Measurements from ENCODE around the gene DENND2C. TPM values are rescaled to one million over a fixed set of nuclear protein-coding genes. Genes with fewer than 3 reads are reported as not detected.
"Not testable (repeated sequence)": the region's sequence is repeated elsewhere in the genome, so short reads cannot be mapped to it uniquely, and the experiment has no call there.

Gene DENND2C
- total and polyA plus RNA-seq, 4 experiments from 2014 or later: 0.45 to 0.78 (median 0.66) TPM

DNA sequence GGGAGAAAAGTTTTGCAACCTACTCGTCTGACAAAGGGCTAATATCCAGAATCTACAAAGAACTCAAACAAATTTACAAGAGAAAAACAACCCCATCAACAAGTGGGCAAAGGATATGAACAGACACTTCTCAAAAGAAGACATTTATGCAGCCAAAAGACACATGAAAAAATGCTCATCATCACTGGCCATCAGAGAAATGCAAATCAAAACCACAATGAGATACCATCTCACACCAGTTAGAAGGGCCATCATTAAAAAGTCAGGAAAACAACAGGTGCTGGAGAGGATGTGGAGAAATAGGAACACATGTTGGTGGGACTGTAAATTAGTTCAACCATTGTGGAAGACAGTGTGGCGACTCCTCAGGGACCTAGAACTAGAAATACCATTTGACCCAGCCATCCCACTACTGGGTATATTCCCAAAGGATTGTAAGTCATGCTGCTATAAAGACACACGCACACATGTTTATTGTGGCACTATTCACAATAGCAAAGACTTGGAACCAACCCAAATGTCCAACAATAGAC, 106.8 kb downstream of the DENND2C start:
- DNase-seq; H3K27ac ChIP-seq (ENCODE audit: low read depth, low read length); H3K4me1 ChIP-seq (ENCODE audit: insufficient read depth, low read length); H3K9me3 ChIP-seq (ENCODE audit: control insufficient read depth in 1 of 2, low read length in 2 of 2); H3K9me3 Mint-ChIP-seq; POLR2A ChIA-PET (ENCODE audit: partially characterized antibody); H3K4me3 Mint-ChIP-seq; intact Hi-C loops (cut with micrococcal nuclease); H3K27ac Mint-ChIP-seq; H3K27me3 Mint-ChIP-seq; CTCF ChIA-PET (ENCODE audit: partially characterized antibody); H3K4me1 Mint-ChIP-seq; H3K4me3 ChIP-seq (ENCODE audit: low read length in 2 of 2); H3K27me3 ChIP-seq (ENCODE audit: insufficient read depth, low read length): not testable (repeated sequence)
- H3K36me3 Mint-ChIP-seq: peaks cover 36 to 38% of the 10 kb centered on the region in 2 donors
- H3K36me3 ChIP-seq (ENCODE audit: insufficient read depth, low read length): peaks cover 20% of the 10 kb centered on the region

GRCh38 chr1:114561333-114561732, 108.5 kb downstream of the DENND2C start:
- Mint-ChIP-seq H3K4me1 (no peaks in the 10 kb centered on the region), H3K27ac (no peak overlapping the region), H3K36me3 (peaks cover 22% of the 10 kb centered on the region in 2 donors), H3K27me3 (no peaks in the 10 kb centered on the region), H3K4me3 (no peak overlapping the region), H3K9me3 (peaks cover 0 to 7% (median 0%) of the 10 kb centered on the region in 8 donors)
- no peaks in the 10 kb centered on the region for H3K9me3 ChIP-seq (ENCODE audit: control insufficient read depth in 1 of 2, low read length in 2 of 2)
- H3K27me3 ChIP-seq (ENCODE audit: insufficient read depth, low read length): no peaks in the 10 kb centered on the region
- intact Hi-C loops (cut with micrococcal nuclease): no loop called here
- peaks cover 6% of the 10 kb centered on the region for H3K36me3 ChIP-seq (ENCODE audit: insufficient read depth, low read length)
- H3K4me1 ChIP-seq (ENCODE audit: insufficient read depth, low read length): no peaks in the 10 kb centered on the region
- CTCF ChIA-PET (ENCODE audit: partially characterized antibody): interaction anchor here (1.8 to 2.9 kb wide), 2 partner anchors 57 to 215 kb away, joined by 4 to 11 read pairs; no protein-coding TSS in a partner anchor
- DNase-seq: no peak
- H3K4me3 ChIP-seq (ENCODE audit: low read length in 2 of 2): no peak overlapping the region
- no peak overlapping the region for H3K27ac ChIP-seq (ENCODE audit: low read depth, low read length)
- POLR2A ChIA-PET (ENCODE audit: partially characterized antibody): no interaction called here

DNA sequence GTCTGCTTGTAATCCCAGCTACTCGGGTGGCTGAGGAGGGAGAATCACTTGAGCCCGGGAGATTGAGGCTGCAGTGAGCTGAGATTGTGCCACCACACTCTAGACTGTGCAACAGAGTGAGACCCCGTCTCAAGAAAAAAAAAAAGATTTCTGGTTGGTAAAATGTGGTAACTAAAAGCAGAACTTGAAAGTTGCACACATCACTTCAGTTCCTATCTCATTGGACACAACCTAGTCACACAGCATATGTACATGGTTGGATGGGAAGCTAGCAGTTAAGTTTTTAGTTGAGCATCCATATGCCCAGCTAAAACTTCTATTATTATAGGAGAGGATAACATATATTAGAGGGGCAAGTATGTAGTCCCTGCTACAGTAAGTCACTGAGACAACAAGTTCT, 110.5 kb downstream of the DENND2C start:
- Histone ChIP-seq H3K9me3 (ENCODE audit: control insufficient read depth in 1 of 2, low read length in 2 of 2) (no peaks in the 10 kb centered on the region), H3K27me3 (ENCODE audit: insufficient read depth, low read length) (no peaks in the 10 kb centered on the region), H3K4me1 (ENCODE audit: insufficient read depth, low read length) (no peaks in the 10 kb centered on the region), H3K4me3 (ENCODE audit: low read length in 2 of 2) (no peak overlapping the region), H3K36me3 (ENCODE audit: insufficient read depth, low read length) (no peaks in the 10 kb centered on the region), H3K27ac (ENCODE audit: low read depth, low read length) (no peak overlapping the region)
- Mint-ChIP-seq H3K4me3 (no peak overlapping the region), H3K9me3 (no peaks in the 10 kb centered on the region), H3K4me1 (no peaks in the 10 kb centered on the region), H3K27me3 (no peaks in the 10 kb centered on the region), H3K27ac (no peak overlapping the region), H3K36me3 (peaks cover 2 to 5% of the 10 kb centered on the region in 2 donors)
- ChIA-PET POLR2A (ENCODE audit: partially characterized antibody) (interaction anchor here (0.6 kb wide), 1 partner anchor 84 kb away, joined by 3 read pairs; no protein-coding TSS in a partner anchor), CTCF (ENCODE audit: partially characterized antibody) (interaction anchor here (0.5 to 2.9 kb wide), 4 partner anchors 135 to 581 kb away, joined by 3 to 11 read pairs (median 3); no protein-coding TSS in a partner anchor)
- DNase-seq: no peak
- intact Hi-C loops (cut with micrococcal nuclease): loop anchor here (5.0 kb wide), 1 partner anchor 582 kb away; the partner anchor contains the start of gene OLFML3

DNA sequence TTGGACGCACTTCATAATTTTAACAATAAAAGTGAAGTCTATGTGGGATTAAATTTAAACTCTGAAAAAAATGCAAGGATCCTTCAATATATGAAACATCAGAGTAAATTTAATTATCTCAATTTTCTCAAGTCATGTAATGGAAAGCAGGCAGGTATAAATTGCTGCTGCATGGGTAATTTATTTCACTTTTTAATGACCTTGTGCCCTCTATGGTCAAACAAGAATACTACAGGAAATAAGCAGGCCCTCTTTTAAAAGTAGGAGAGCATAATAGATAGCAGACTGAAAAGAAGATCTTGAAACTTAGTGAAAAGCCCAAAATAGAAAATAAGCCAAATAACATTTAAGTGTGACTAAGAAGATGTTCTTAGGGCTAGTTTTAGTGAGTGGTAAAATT, 111.3 kb downstream of the DENND2C start:
- no peaks in the 10 kb centered on the region for H3K27me3 ChIP-seq (ENCODE audit: insufficient read depth, low read length)
- no peak overlapping the region for H3K27ac ChIP-seq (ENCODE audit: low read depth, low read length)
- no peaks in the 10 kb centered on the region for H3K27me3 Mint-ChIP-seq
- DNase-seq: peak in 4 of 5 donors; percentile 18 to 28 (median 20)
- H3K9me3 Mint-ChIP-seq: no peaks in the 10 kb centered on the region
- no peak overlapping the region for H3K27ac Mint-ChIP-seq
- H3K9me3 ChIP-seq (ENCODE audit: control insufficient read depth in 1 of 2, low read length in 2 of 2): no peaks in the 10 kb centered on the region
- no peak overlapping the region for H3K4me3 Mint-ChIP-seq
- no peaks in the 10 kb centered on the region for H3K36me3 ChIP-seq (ENCODE audit: insufficient read depth, low read length)
- H3K4me1 ChIP-seq (ENCODE audit: insufficient read depth, low read length): no peaks in the 10 kb centered on the region
- POLR2A ChIA-PET (ENCODE audit: partially characterized antibody): no interaction called here
- intact Hi-C loops (cut with micrococcal nuclease): loop anchor here (1.0 to 5.0 kb wide), 2 partner anchors 212 to 581 kb away; partner anchors contain the start of gene OLFML3
- no peak overlapping the region for H3K4me3 ChIP-seq (ENCODE audit: low read length in 2 of 2)
- CTCF ChIA-PET (ENCODE audit: partially characterized antibody): interaction anchor here (0.6 to 2.9 kb wide), 3 partner anchors 143 to 212 kb away, joined by 3 to 11 read pairs (median 3); no protein-coding TSS in a partner anchor
- peaks cover 0 to 2% of the 10 kb centered on the region in 2 donors for H3K36me3 Mint-ChIP-seq
- H3K4me1 Mint-ChIP-seq: no peaks in the 10 kb centered on the region

- Histone ChIP-seq H3K27ac (ENCODE audit: low read depth, low read length) (no peak overlapping the region), H3K4me1 (ENCODE audit: insufficient read depth, low read length) (no peaks in the 10 kb centered on the region), H3K36me3 (ENCODE audit: insufficient read depth, low read length) (no peaks in the 10 kb centered on the region), H3K4me3 (ENCODE audit: low read length in 2 of 2) (no peak overlapping the region), H3K9me3 (ENCODE audit: control insufficient read depth in 1 of 2, low read length in 2 of 2) (no peaks in the 10 kb centered on the region), H3K27me3 (ENCODE audit: insufficient read depth, low read length) (no peaks in the 10 kb centered on the region)
- Mint-ChIP-seq H3K27ac (no peak overlapping the region), H3K4me1 (no peaks in the 10 kb centered on the region), H3K4me3 (no peak overlapping the region), H3K9me3 (no peaks in the 10 kb centered on the region), H3K36me3 (no peaks in the 10 kb centered on the region), H3K27me3 (peaks cover 2 to 3% of the 10 kb centered on the region in 2 donors)
- ChIA-PET CTCF (ENCODE audit: partially characterized antibody) (interaction anchor here (0.7 to 1.1 kb wide), 2 partner anchors 208 to 530 kb away, joined by 3 to 4 read pairs; no protein-coding TSS in a partner anchor), POLR2A (ENCODE audit: partially characterized antibody) (no interaction called here)
- intact Hi-C loops (cut with micrococcal nuclease): no loop called here
- no peak for DNase-seq
These were observed 115.3 kb downstream of the DENND2C start for GRCh38 chr1:114554577-114554976.

- intact Hi-C loops (cut with micrococcal nuclease): no loop called here
- Mint-ChIP-seq H3K9me3 (no peaks in the 10 kb centered on the region), H3K4me3 (no peak overlapping the region), H3K27ac (no peak overlapping the region), H3K36me3 (no peaks in the 10 kb centered on the region), H3K4me1 (no peaks in the 10 kb centered on the region), H3K27me3 (peaks cover 2 to 3% of the 10 kb centered on the region in 2 donors)
- Histone ChIP-seq H3K9me3 (ENCODE audit: control insufficient read depth in 1 of 2, low read length in 2 of 2) (no peaks in the 10 kb centered on the region), H3K4me3 (ENCODE audit: low read length in 2 of 2) (no peak overlapping the region), H3K4me1 (ENCODE audit: insufficient read depth, low read length) (no peaks in the 10 kb centered on the region), H3K27me3 (ENCODE audit: insufficient read depth, low read length) (no peaks in the 10 kb centered on the region), H3K36me3 (ENCODE audit: insufficient read depth, low read length) (no peaks in the 10 kb centered on the region), H3K27ac (ENCODE audit: low read depth, low read length) (no peak overlapping the region)
- CTCF ChIA-PET (ENCODE audit: partially characterized antibody): no interaction called here
- POLR2A ChIA-PET (ENCODE audit: partially characterized antibody): no interaction called here
- no peak for DNase-seq
These were observed 117.7 kb downstream of the DENND2C start for GRCh38 chr1:114552106-114552639.

GRCh38 chr1:114551400-114551799, 118.4 kb downstream of the DENND2C start:
- Histone ChIP-seq H3K36me3 (ENCODE audit: insufficient read depth, low read length) (no peaks in the 10 kb centered on the region), H3K27me3 (ENCODE audit: insufficient read depth, low read length) (no peaks in the 10 kb centered on the region), H3K9me3 (ENCODE audit: control insufficient read depth in 1 of 2, low read length in 2 of 2) (no peaks in the 10 kb centered on the region), H3K4me1 (ENCODE audit: insufficient read depth, low read length) (no peaks in the 10 kb centered on the region), H3K4me3 (ENCODE audit: low read length in 2 of 2) (no peak overlapping the region), H3K27ac (ENCODE audit: low read depth, low read length) (no peak overlapping the region)
- ChIA-PET POLR2A (ENCODE audit: partially characterized antibody) (no interaction called here), CTCF (ENCODE audit: partially characterized antibody) (no interaction called here)
- no peak overlapping the region for H3K27ac Mint-ChIP-seq
- H3K4me1 Mint-ChIP-seq: no peaks in the 10 kb centered on the region
- H3K4me3 Mint-ChIP-seq: no peak overlapping the region
- intact Hi-C loops (cut with micrococcal nuclease): no loop called here
- H3K27me3 Mint-ChIP-seq: peaks cover 2 to 3% of the 10 kb centered on the region in 2 donors
- no peak for DNase-seq
- no peaks in the 10 kb centered on the region for H3K36me3 Mint-ChIP-seq
- H3K9me3 Mint-ChIP-seq: no peaks in the 10 kb centered on the region

Data from CD4-positive, alpha-beta memory T cell (primary cell).